ENCODE results near the gene ERN2. TPM values are rescaled to one million over a fixed set of nuclear protein-coding genes. Genes with fewer than 3 reads are reported as not detected.

Gene ERN2
- total RNA-seq, 1 experiment from 2014 or later = 2.1 TPM

DNA sequence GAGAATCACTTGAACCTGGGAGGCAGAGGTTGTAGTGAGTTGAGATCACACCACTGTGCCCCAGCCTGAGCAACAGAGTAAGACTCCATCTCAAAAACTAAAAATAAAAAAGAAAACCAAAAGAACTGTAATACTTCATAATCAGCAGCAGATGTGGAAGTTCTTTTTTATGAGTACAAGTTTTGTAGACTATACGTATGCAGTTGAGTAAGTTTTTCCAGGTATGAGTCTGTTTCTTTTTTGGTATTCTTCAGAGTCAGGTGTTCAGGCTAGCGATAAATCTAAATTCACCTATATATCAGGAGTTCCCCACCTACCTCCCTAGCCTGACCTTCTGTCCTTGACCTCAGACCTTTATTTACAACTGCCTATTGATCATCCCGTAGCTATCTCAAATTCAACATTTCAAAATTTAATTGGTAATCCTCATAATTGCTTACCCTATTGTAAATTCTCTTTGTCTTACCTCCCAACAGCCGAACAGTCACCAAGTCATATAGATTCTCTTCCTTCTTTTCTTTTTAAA lies 61.0 kb downstream of the ERN2 start:
- Histone ChIP-seq H4K8ac (replicated peaks; ENCODE audit: insufficient read length, low read depth, low read length) (no peak overlapping the region), H4K91ac (ENCODE audit: insufficient read length, low read depth, low read length) (no peak overlapping the region), H3K9ac (ENCODE audit: extremely low read depth, insufficient read length, low read length) (no peak overlapping the region), H3T11ph (ENCODE audit: low read length) (no peak overlapping the region), H4K20me1 (ENCODE audit: control insufficient read depth, insufficient read depth, insufficient read length) (no peaks in the 10 kb centered on the region), H3K4ac (ENCODE audit: low read depth, low read length) (no peak overlapping the region), H2BK5ac (ENCODE audit: insufficient read length, low read length) (no peak overlapping the region), H3K4me1 (ENCODE audit: insufficient read depth, low read length) (no peaks in the 10 kb centered on the region), H3K79me2 (ENCODE audit: insufficient read depth, low read length) (peaks cover 4% of the 10 kb centered on the region; the same call in 1 of the 2 replicates), H4K5ac (ENCODE audit: insufficient read length, low read depth, low read length) (no peak overlapping the region), H3K27ac (ENCODE audit: insufficient read length, low read depth, low read length) (no peak overlapping the region), H3K4me2 (ENCODE audit: insufficient read depth, insufficient read length, low read length) (no peak overlapping the region), H3K27me3 (ENCODE audit: insufficient read depth, low read length) (no peaks in the 10 kb centered on the region), H3K14ac (ENCODE audit: insufficient read depth, low read length) (no peak overlapping the region), H3K56ac (ENCODE audit: insufficient read length, low read depth, low read length) (no peak overlapping the region), H3K23me2 (ENCODE audit: insufficient read length, low read depth, low read length, poor library complexity, severe bottlenecking) (no peaks in the 10 kb centered on the region), H2BK15ac (ENCODE audit: low read depth, low read length) (no peak overlapping the region), H3K23ac (ENCODE audit: insufficient read length, low read depth, low read length) (no peak overlapping the region), H3K18ac (ENCODE audit: insufficient read length, low read depth, low read length) (no peak overlapping the region), H2BK20ac (ENCODE audit: low read depth, low read length, poor library complexity, severe bottlenecking) (no peak overlapping the region), H2AK5ac (ENCODE audit: insufficient read length, low read length) (no peak overlapping the region), H2BK12ac (ENCODE audit: insufficient read length, low read depth, low read length) (no peak overlapping the region), H3K79me1 (ENCODE audit: insufficient read depth, low read depth, low read length, poor library complexity, severe bottlenecking) (peaks cover 3% of the 10 kb centered on the region), H2BK120ac (ENCODE audit: low read depth, low read length, poor library complexity, severe bottlenecking) (no peak overlapping the region), H2AFZ (ENCODE audit: low read length) (no peak overlapping the region), H3K9me3 (ENCODE audit: control insufficient read depth, low read depth, low read length) (no peaks in the 10 kb centered on the region)
- DNase-seq = no peak
- Mint-ChIP-seq H3K4me1 (peaks cover 3 to 7% of the 10 kb centered on the region in 2 experiments; a peak in 3 of 4 replicates), H3K9me3 (no peaks in the 10 kb centered on the region), H3K27ac (no peak overlapping the region), H3K27me3 (ENCODE audit: low read depth) (no peaks in the 10 kb centered on the region), H3K36me3 (ENCODE audit: insufficient read depth in 1 of 3, low read depth in 3 of 3) (peaks cover 9 to 41% (median 23%) of the 10 kb centered on the region in 3 experiments; a peak in 5 of 7 replicates), H3K4me3 (no peak overlapping the region)
- WGBS (ENCODE audit: extremely low coverage, insufficient read length, low lambda C conversion rate) = no CpG with 5 or more reads among the region's 4 CpGs
- TF ChIP-seq, protein P1, sequence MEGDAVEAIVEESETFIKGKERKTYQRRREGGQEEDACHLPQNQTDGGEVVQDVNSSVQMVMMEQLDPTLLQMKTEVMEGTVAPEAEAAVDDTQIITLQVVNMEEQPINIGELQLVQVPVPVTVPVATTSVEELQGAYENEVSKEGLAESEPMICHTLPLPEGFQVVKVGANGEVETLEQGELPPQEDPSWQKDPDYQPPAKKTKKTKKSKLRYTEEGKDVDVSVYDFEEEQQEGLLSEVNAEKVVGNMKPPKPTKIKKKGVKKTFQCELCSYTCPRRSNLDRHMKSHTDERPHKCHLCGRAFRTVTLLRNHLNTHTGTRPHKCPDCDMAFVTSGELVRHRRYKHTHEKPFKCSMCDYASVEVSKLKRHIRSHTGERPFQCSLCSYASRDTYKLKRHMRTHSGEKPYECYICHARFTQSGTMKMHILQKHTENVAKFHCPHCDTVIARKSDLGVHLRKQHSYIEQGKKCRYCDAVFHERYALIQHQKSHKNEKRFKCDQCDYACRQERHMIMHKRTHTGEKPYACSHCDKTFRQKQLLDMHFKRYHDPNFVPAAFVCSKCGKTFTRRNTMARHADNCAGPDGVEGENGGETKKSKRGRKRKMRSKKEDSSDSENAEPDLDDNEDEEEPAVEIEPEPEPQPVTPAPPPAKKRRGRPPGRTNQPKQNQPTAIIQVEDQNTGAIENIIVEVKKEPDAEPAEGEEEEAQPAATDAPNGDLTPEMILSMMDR (conservative IDR thresholded peaks at IDR 0.05) = no peak
